Fibroblast of skin of back (primary cell): Measurements from ENCODE around the gene PSMB4.

ENCODE experiments used
- DNase-seq: peaks from one replicate; pipeline ENCODE4 v3.0.0-alpha.2; 2013

The PSMB4 gene

DNA sequence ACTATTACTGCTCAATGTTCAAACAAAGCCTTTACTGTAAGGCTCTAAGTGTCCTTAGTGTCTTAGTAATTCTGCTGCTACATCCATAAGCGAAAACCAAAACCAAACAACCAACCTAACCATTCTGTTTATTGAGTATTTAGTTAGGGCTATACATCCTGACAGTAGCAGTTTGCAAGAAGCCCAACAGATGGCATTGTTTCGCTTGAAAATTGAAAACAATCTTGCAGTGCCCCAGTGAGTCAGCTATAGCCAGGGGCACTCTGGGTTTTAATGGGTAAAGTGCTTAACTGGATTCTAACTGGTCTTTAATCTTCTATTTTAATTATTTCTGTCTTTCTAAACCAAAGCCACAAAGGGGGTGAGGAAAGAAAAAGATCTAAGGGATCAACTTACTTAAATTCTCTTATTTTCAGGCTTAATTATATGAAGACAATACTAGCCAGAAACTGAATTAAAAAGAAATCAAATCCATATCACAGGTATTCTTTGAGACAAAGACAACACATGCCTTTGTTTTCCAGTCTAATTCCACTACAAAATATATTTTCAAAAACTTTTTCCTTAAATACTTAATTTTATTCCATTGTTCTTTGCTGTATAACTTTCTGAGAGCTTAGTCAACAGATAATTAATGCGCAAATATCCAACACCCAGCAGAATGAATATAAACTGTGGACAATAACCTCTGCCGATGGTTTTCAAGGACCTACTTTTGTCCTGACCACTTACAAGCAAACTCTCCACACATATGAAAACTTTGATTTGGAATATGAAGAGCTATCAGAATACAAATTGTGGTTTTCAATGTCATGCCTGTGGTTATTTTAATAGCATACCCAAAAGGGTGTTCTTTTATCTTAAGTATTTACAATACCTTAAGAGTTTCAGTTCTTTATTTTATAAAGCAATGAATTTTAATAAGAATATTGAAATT lies 44.7 kb downstream of the PSMB4 start:
- peak; percentile 80 for DNase-seq

DNA sequence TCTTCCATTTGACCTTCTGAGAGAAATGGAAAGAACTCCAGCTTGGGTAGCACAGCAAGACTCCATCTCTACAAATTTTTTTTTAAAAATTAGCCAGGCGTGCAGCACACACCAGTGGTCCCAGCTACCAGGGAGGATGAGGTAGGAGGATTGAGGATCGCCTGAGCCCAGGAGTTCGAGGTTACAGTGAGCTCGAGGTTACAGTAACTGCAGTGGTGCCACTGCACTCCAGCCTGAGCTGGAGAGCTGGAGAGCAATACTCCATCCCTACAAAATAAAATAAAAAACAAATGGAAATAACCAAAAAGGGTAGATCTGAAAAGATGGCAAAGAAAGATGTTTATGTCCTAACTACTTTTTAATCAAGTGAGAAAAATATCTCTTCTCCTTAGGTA lies 45.4 kb downstream of the PSMB4 start:
- DNase-seq, result no peak

DNA sequence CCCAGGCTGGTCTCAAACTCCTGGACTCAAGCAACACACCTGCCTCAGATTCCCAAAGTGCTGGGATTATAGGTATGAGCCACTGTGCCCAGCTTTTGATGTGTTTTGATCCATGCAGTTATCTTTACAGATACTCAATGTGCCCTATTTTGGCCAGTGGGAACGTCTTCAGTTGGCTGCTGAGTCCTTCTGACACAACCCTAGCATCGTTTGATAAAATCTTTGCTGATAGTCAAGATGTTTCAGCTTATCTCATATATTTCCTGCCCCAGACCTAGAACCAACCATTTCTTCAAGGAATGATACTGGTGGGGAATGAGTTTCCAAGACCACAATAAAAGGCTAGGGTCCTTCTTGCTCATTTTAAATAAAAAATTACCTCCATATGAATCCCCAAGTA lies 48.3 kb downstream of the PSMB4 start:
- DNase-seq, result no peak
